ENCODE results near the gene GRP.
"Not testable (repeated sequence)": the region's sequence is repeated elsewhere in the genome, so short reads cannot be mapped to it uniquely, and the experiment has no call there.

The GRP gene

GRCh38 chr18:59228351-59228750 lies 8.4 kb downstream of the GRP start:
- in situ Hi-C loops (cut with MboI; ENCODE audit: low sequenced_read_pairs) = no loop called here

GRCh38 chr18:59229191-59229590 lies 9.2 kb downstream of the GRP start:
- in situ Hi-C loops (cut with MboI; ENCODE audit: low sequenced_read_pairs) = no loop called here

GRCh38 chr18:59229701-59230443 lies 9.9 kb downstream of the GRP start:
- in situ Hi-C loops (cut with MboI; ENCODE audit: low sequenced_read_pairs) = no loop called here

GRCh38 chr18:59231114-59231513 lies 11.2 kb downstream of the GRP start:
- in situ Hi-C loops (cut with MboI; ENCODE audit: low sequenced_read_pairs) = no loop called here

GRCh38 chr18:59231877-59232276 lies 11.9 kb downstream of the GRP start:
- in situ Hi-C loops (cut with MboI; ENCODE audit: low sequenced_read_pairs) = no loop called here

- in situ Hi-C loops (cut with MboI; ENCODE audit: low sequenced_read_pairs) = no loop called here
Measured at GRCh38 chr18:59232309-59233016, 12.5 kb downstream of the GRP start.

- in situ Hi-C loops (cut with MboI; ENCODE audit: low sequenced_read_pairs) = no loop called here
Measured at GRCh38 chr18:59233017-59233410, 13.1 kb downstream of the GRP start.

GRCh38 chr18:59238385-59238784 lies 18.4 kb downstream of the GRP start:
- in situ Hi-C loops (cut with MboI; ENCODE audit: low sequenced_read_pairs) = no loop called here

- in situ Hi-C loops (cut with MboI; ENCODE audit: low sequenced_read_pairs) = no loop called here
Measured at GRCh38 chr18:59239642-59240041, 19.7 kb downstream of the GRP start.

GRCh38 chr18:59242906-59243305 lies 22.9 kb downstream of the GRP start:
- in situ Hi-C loops (cut with MboI; ENCODE audit: low sequenced_read_pairs) = no loop called here

- in situ Hi-C loops (cut with MboI; ENCODE audit: low sequenced_read_pairs) = no loop called here
Measured at GRCh38 chr18:59246796-59247195, 26.8 kb downstream of the GRP start.

- in situ Hi-C loops (cut with MboI; ENCODE audit: low sequenced_read_pairs) = no loop called here
Measured at GRCh38 chr18:59249199-59249774, 29.3 kb downstream of the GRP start.

GRCh38 chr18:59255491-59255890 lies 35.5 kb downstream of the GRP start:
- in situ Hi-C loops (cut with MboI; ENCODE audit: low sequenced_read_pairs) = not testable (repeated sequence)

GRCh38 chr18:59261842-59262241 lies 41.9 kb downstream of the GRP start:
- in situ Hi-C loops (cut with MboI; ENCODE audit: low sequenced_read_pairs) = not testable (repeated sequence)

- in situ Hi-C loops (cut with MboI; ENCODE audit: low sequenced_read_pairs) = not testable (repeated sequence)
Measured at GRCh38 chr18:59262243-59262642, 42.3 kb downstream of the GRP start.

- in situ Hi-C loops (cut with MboI; ENCODE audit: low sequenced_read_pairs) = no loop called here
Measured at GRCh38 chr18:59263661-59264060, 43.7 kb downstream of the GRP start.

- in situ Hi-C loops (cut with MboI; ENCODE audit: low sequenced_read_pairs) = no loop called here
Measured at GRCh38 chr18:59264121-59264571, 44.2 kb downstream of the GRP start.

GRCh38 chr18:59264651-59265245 lies 44.8 kb downstream of the GRP start:
- in situ Hi-C loops (cut with MboI; ENCODE audit: low sequenced_read_pairs) = no loop called here

GRCh38 chr18:59265246-59265973 lies 45.5 kb downstream of the GRP start:
- in situ Hi-C loops (cut with MboI; ENCODE audit: low sequenced_read_pairs) = no loop called here

- in situ Hi-C loops (cut with MboI; ENCODE audit: low sequenced_read_pairs) = no loop called here
Measured at GRCh38 chr18:59265974-59266369, 46.0 kb downstream of the GRP start.

GRCh38 chr18:59266459-59266858 lies 46.5 kb downstream of the GRP start:
- in situ Hi-C loops (cut with MboI; ENCODE audit: low sequenced_read_pairs) = no loop called here
